ENCODE data around the gene OPCML.

OPCML gene

DNA sequence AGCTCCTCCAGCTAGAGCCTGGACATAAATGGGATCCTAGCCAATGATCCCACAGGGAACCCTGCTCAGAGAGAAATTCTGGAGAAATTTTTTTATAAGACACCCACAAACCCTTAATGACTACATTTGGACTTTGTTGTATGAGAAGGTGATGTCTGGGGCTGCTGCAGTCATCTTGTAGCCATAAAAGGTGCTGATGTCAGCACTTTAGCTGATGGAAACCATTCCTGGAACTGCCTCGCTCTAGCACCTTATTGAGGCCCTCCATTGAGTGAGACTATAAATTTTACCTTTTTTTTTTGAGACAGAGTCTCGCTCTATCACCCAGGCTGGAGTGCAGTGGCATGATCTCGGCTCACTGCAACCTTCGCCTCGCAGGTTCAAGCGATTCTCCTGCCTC is 610.7 kb downstream of the OPCML start:
- TF ChIP-seq, protein P1, sequence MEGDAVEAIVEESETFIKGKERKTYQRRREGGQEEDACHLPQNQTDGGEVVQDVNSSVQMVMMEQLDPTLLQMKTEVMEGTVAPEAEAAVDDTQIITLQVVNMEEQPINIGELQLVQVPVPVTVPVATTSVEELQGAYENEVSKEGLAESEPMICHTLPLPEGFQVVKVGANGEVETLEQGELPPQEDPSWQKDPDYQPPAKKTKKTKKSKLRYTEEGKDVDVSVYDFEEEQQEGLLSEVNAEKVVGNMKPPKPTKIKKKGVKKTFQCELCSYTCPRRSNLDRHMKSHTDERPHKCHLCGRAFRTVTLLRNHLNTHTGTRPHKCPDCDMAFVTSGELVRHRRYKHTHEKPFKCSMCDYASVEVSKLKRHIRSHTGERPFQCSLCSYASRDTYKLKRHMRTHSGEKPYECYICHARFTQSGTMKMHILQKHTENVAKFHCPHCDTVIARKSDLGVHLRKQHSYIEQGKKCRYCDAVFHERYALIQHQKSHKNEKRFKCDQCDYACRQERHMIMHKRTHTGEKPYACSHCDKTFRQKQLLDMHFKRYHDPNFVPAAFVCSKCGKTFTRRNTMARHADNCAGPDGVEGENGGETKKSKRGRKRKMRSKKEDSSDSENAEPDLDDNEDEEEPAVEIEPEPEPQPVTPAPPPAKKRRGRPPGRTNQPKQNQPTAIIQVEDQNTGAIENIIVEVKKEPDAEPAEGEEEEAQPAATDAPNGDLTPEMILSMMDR (IDR thresholded peaks at IDR 0.05) = no peak

DNA sequence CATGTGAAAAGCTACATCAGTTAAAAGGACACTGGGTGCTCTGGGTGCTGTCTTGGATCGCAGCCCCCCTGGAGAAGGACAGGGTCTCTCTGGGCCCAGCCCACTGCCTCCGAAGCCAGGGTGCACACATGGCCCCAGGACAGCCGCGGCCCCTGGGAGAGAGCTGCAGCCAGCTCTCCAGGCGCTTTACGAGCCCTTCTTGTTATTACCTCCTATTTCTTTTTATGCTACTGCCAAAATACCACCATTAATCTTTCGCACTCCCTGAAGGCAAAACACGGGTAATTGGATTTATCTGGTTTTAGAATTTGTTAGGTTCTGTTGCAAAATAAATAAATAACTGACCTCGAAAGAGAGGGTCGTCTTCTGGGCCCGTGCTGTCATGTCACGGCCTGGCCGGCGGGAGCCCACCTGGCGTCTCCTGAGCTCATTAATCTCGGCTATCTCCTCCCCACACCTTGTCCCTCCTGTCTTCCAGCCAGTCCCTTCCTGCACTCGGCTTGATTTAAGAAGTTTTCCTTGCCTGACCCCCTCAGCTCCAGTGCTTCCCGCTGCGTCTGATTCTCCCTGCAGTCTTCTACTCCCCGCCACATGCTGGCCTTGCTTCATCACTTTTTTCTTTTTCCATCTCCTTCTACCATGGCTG is 611.7 kb downstream of the OPCML start:
- TF ChIP-seq, protein P1 (IDR thresholded peaks at IDR 0.05) = no peak

DNA sequence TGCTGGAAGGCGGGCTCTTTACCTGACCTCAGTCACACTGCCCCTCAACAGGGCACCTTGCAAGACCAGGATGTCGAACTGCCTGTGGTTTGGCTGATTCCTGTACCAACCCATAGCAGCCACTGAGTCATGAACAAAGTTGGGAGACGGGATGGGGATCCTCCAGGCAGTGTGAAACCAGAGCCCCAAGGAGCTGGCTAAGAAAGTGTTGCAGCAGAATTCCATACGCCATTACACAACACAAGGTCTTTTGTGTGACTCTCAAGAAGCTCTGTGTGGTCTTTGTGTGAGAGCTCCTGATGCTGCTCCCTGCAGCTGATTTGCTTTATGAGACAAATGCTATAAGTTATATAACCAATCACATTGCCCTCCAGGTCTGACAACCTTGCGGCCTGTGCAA is 617.7 kb downstream of the OPCML start:
- TF ChIP-seq, protein P1 (IDR thresholded peaks at IDR 0.05) = no peak

DNA sequence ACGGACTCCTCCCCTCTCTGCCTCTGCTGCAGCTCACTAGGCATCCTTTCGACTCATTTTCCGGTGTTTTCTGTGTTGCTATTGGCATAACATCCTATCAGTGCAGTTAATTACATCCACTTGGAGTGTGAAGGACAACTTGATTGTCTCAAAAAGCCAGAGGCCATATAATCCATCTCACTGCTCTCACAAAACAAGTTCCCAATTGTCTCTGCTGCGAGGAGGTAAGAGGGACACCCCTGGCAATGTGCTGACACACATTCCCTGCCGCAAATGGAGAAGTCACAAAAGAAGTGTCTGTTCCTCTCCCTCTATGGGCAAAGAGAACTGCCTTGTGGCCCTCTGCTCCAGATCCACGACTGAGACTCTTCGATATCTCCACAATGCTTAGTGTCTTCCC is 618.4 kb downstream of the OPCML start:
- TF ChIP-seq, protein P1 (IDR thresholded peaks at IDR 0.05) = no peak

DNA sequence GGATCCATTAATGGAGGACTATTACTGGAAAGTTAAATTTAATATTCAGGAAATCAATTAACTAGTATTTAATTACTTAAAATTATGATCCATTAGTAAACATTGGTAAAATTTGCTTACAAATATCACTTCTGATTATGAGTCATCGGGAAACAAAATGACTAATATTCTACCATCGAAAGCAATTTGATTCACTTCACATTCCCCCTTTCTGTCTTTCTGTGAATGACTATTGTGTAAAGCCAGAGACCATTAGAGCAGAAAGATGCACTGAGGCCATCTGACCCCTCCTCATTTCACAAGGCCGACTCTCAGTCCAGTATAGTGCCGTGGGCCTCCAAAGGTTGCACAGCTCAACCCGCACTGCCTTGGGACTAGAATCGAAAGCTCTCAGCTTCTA is 619.0 kb downstream of the OPCML start:
- TF ChIP-seq, protein P1 (IDR thresholded peaks at IDR 0.05) = no peak

DNA sequence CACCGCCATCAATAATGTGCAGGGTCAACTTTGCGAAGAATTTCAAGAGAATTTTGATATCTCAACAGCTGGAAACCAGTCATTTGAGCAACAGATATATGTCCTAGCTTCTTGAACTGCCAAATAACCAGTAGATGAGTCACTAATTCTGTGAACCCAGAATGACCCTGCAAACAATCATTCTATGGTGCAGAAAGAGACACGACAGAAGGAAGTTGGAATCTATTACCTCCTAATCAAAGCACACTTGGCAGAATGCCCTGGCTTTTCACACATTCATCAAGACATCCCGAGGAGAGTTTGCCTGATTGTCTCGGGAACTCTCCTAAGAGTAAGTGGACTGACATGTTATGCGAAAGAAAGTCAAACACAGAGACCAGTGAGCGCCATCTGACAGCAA is 621.1 kb downstream of the OPCML start:
- TF ChIP-seq, protein P1 (IDR thresholded peaks at IDR 0.05) = no peak

DNA sequence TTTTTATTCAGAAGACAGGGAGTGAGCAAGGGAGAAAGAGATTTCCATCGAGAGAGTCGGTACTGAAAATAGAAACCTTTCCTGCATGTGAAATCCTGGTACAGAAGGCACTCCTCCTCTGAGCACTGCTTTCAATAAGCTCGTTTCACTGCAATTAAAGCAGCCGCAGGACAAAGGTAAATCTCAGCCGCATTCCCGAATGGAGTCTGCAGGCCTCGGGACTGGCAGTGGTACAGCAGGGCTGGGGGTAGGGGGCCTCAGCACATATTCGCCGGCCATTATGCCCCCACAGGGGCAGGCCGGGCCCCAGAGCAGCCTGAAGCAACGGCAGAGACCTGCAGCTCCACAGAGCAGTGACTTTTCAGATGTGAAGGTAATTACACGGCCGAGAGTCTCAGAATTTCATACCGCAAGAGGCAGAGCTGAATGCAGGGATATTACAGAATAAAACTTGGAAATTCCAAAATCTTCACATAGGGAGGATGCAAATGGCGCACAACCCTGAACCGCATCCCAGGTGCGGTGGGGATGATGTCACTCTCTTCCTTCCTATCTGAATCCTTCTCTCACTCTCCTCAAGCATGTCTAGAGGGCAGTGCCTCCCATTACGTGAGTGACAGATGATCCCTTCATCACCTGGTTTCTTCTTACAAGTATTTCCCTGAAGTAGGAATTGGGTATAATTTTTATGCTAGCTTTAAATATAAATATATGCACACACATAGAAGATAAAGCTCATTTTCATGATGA is 622.1 kb downstream of the OPCML start:
- TF ChIP-seq, protein P1 (IDR thresholded peaks at IDR 0.05) = no peak
